H1 (cell line): ENCODE data around the gene WDR37. TPM values are rescaled to one million over a fixed set of nuclear protein-coding genes. Genes with fewer than 3 reads are reported as not detected.

Experiments
- CTCF ChIA-PET: fragments of 300-600 bp; sonication (Branson Sonifier 250); formaldehyde crosslinking; loops from one replicate; lab custom pipeline; 2021; ENCODE audit not compliant: partially characterized antibody; lab: Charles Lee
- POLR2A ChIA-PET: fragments of 300-600 bp; sonication (Branson Sonifier 250); formaldehyde crosslinking; loops from one replicate; lab custom pipeline; 2021; ENCODE audit warnings: inconsistent platforms; ENCODE audit not compliant: partially characterized antibody; lab: Charles Lee
- DNase-seq, 2 experiments: peaks; one replicate each; pipeline versions ENCODE4 v3.0.0 to v3.0.0-alpha.2; 2010 to 2022; ENCODE audit warnings: low spot score in 2 of 2, low read depth in 1 of 2, mixed read lengths in 1 of 2
- FAIRE-seq: peaks from 2 replicates; lab custom pipeline; 2011; peaks lifted over from hg19 to GRCh38; lab: Jason Lieb, UNC
- H2AFZ ChIP-seq: 2 replicates; pipeline ENCODE4 v1.8.1; 2012; ENCODE audit warnings: low read length, inconsistent platforms
- H2AK5ac ChIP-seq: 2 replicates; pipeline ENCODE4 v1.6.1; 2013; ENCODE audit warnings: low read depth, low read length
- H2BK120ac ChIP-seq: replicated peaks from 2 replicates; pipeline ENCODE3; 2013; ENCODE audit warnings: low read depth, low read length, inconsistent platforms
- H2BK12ac ChIP-seq: 2 replicates; pipeline ENCODE4 v1.6.1; 2013; ENCODE audit warnings: low read depth, low read length
- H2BK15ac ChIP-seq: 2 replicates; pipeline ENCODE4 v1.6.1; 2013; ENCODE audit warnings: low read length
- H2BK20ac ChIP-seq: 2 replicates; pipeline ENCODE4 v1.6.1; 2013; ENCODE audit warnings: low read length
- H2BK5ac ChIP-seq: 2 replicates; pipeline ENCODE4 v1.6.1; 2013; ENCODE audit warnings: low read depth, low read length
- H3K14ac ChIP-seq: 2 replicates; pipeline ENCODE4 v1.6.1; 2013; ENCODE audit warnings: inconsistent platforms; ENCODE audit not compliant: insufficient read length
- H3K18ac ChIP-seq: 2 replicates; pipeline ENCODE4 v1.6.1; 2013; ENCODE audit warnings: low read length; ENCODE audit errors: extremely low read depth
- H3K23ac ChIP-seq: 2 replicates; pipeline ENCODE4 v1.6.1; 2013; ENCODE audit warnings: inconsistent platforms; ENCODE audit not compliant: insufficient read length
- H3K23me2 ChIP-seq: 2 replicates; pipeline ENCODE4 v1.6.1; 2013; ENCODE audit warnings: low read depth, low read length
- H3K27ac ChIP-seq: 2 replicates; pipeline ENCODE4 v1.6.1; 2011; ENCODE audit warnings: low read depth, low read length, inconsistent platforms
- H3K27me3 ChIP-seq, 4 experiments: replicated peaks in 1 of 4; 1 replicate in 1 of 4; 2 replicates in 3 of 4; pipeline versions ENCODE4 v1.6.1 to v1.8.1; 2011 to 2013; ENCODE audit warnings: low read length in 3 of 4, mild to moderate bottlenecking in 3 of 4, inconsistent platforms in 2 of 4, mixed read lengths in 2 of 4, moderate library complexity in 1 of 4; ENCODE audit not compliant: control insufficient read depth in 3 of 4, insufficient read depth in 3 of 4; ENCODE audit errors: extremely low read depth in 1 of 4
- H3K36me3 ChIP-seq, 4 experiments: 2 replicates each; pipeline versions ENCODE4 v1.6.1 to v1.8.1; 2011 to 2013; ENCODE audit warnings: mild to moderate bottlenecking in 4 of 4, low read length in 3 of 4, moderate library complexity in 2 of 4, control low read depth in 1 of 4, inconsistent platforms in 1 of 4; ENCODE audit not compliant: insufficient read depth in 4 of 4, control insufficient read depth in 2 of 4
- H3K4ac ChIP-seq: replicated peaks from 2 replicates; pipeline ENCODE3; 2013; ENCODE audit warnings: low read length, low read depth, mixed read lengths, inconsistent platforms; ENCODE audit not compliant: insufficient read length
- H3K4me1 ChIP-seq, 4 experiments: replicated peaks in 1 of 4; 1 replicate in 1 of 4; 2 replicates in 3 of 4; pipeline versions ENCODE4 v1.6.1 to v1.8.1; 2011 to 2013; ENCODE audit warnings: low read length in 3 of 4, inconsistent platforms in 2 of 4, mixed read lengths in 1 of 4; ENCODE audit not compliant: insufficient read depth in 4 of 4, control insufficient read depth in 3 of 4
- H3K4me2 ChIP-seq, 2 experiments: 2 replicates each; pipeline versions ENCODE4 v1.6.1 to v1.8.1; 2011 to 2013; ENCODE audit warnings: low read depth in 2 of 2, low read length in 2 of 2, control low read depth in 1 of 2, inconsistent platforms in 1 of 2, mild to moderate bottlenecking in 1 of 2; ENCODE audit not compliant: insufficient read depth in 1 of 2
- H3K4me3 ChIP-seq, 4 experiments: fragments of 200-600, 300-600 bp in 1 of 4; sonication (generic), shearing (Covaris generic), sonication (Bioruptor Twin) in 1 of 4; 2 replicates each; pipeline versions ENCODE4 v1.5.1 to v1.8.1; 2011 to 2016; ENCODE audit warnings: low read length in 4 of 4, low read depth in 3 of 4, control low read depth in 2 of 4, inconsistent platforms in 2 of 4, mild to moderate bottlenecking in 2 of 4, mixed read lengths in 1 of 4, moderate library complexity in 1 of 4; ENCODE audit not compliant: insufficient read depth in 2 of 4; ENCODE audit errors: extremely low read depth in 1 of 4
- H3K56ac ChIP-seq: replicated peaks from 2 replicates; pipeline ENCODE3; 2013; ENCODE audit warnings: low read depth, mild to moderate bottlenecking, mixed read lengths, low read length, inconsistent platforms; ENCODE audit not compliant: insufficient read length
- H3K79me1 ChIP-seq: 2 replicates; pipeline ENCODE4 v1.6.1; 2013; ENCODE audit warnings: low read depth, low read length, control low read depth
- H3K79me2 ChIP-seq, 2 experiments: 2 replicates each; pipeline versions ENCODE4 v1.6.1 to v1.8.1; 2012 to 2013; ENCODE audit warnings: low read length in 2 of 2, mild to moderate bottlenecking in 2 of 2, inconsistent platforms in 1 of 2; ENCODE audit not compliant: insufficient read depth in 2 of 2, control insufficient read depth in 1 of 2
- H3K9ac ChIP-seq, 4 experiments: replicated peaks in 1 of 4; 1 replicate in 1 of 4; 2 replicates in 3 of 4; pipeline versions ENCODE4 v1.6.1 to v1.8.1; 2011 to 2013; ENCODE audit warnings: low read depth in 3 of 4, low read length in 3 of 4, control low read depth in 2 of 4, mild to moderate bottlenecking in 2 of 4, moderate library complexity in 2 of 4, inconsistent platforms in 1 of 4; ENCODE audit errors: extremely low read depth in 1 of 4
- H3K9me3 ChIP-seq, 2 experiments: 2 replicates each; pipeline versions ENCODE4 v1.6.1 to v1.8.1; 2012 to 2013; ENCODE audit warnings: mild to moderate bottlenecking in 2 of 2, moderate library complexity in 2 of 2, control low read depth in 1 of 2, inconsistent platforms in 1 of 2, low read depth in 1 of 2, low read length in 1 of 2, mixed read lengths in 1 of 2; ENCODE audit not compliant: insufficient read depth in 2 of 2
- H4K20me1 ChIP-seq, 2 experiments: replicated peaks in 1 of 2; 2 replicates each; pipeline versions ENCODE3 to v1.8.1; 2011 to 2013; ENCODE audit warnings: inconsistent platforms in 2 of 2, low read length in 2 of 2, mild to moderate bottlenecking in 1 of 2; ENCODE audit not compliant: insufficient read depth in 2 of 2, control insufficient read depth in 1 of 2
- H4K5ac ChIP-seq: 2 replicates; pipeline ENCODE4 v1.6.1; 2013; ENCODE audit warnings: low read length, low read depth, mixed read lengths, inconsistent platforms; ENCODE audit not compliant: insufficient read length
- H4K8ac ChIP-seq: 2 replicates; pipeline ENCODE4 v1.8.0; 2013; ENCODE audit warnings: mild to moderate bottlenecking, moderate library complexity, low read length, inconsistent platforms; ENCODE audit not compliant: insufficient read depth; ENCODE audit errors: extremely low read depth
- H4K91ac ChIP-seq: replicated peaks from 2 replicates; pipeline ENCODE3; 2013; ENCODE audit warnings: low read length, mixed read lengths, inconsistent platforms; ENCODE audit not compliant: insufficient read length
- BCL11A ChIP-seq, 2 experiments: IDR thresholded peaks; one replicate each; pipeline ENCODE4 v1.6.1; 2011; ENCODE audit warnings: low read depth in 2 of 2, low read length in 2 of 2, mild to moderate bottlenecking in 2 of 2
- EZH2 ChIP-seq: fragments of 200-600 bp; sonication (generic); IDR thresholded peaks from 2 replicates; pipeline ENCODE4 v1.7.1; 2012; ENCODE audit warnings: low read depth, mild to moderate bottlenecking, moderate library complexity, low read length, inconsistent platforms; ENCODE audit not compliant: severe bottlenecking
- GABPA ChIP-seq: IDR thresholded peaks from 2 replicates; pipeline ENCODE4 v1.6.1; 2011; ENCODE audit warnings: mild to moderate bottlenecking, low read length, moderate library complexity, borderline replicate concordance; ENCODE audit not compliant: insufficient read depth
- GTF2F1 ChIP-seq: IDR thresholded peaks from 2 replicates; pipeline ENCODE4 v1.6.1; 2012; ENCODE audit warnings: low read depth, low read length, improper control_type of control experiment, borderline replicate concordance
- KDM1A ChIP-seq: fragments of 200-600, 300-600 bp; sonication (generic); IDR thresholded peaks from 2 replicates; pipeline ENCODE4 v1.7.1; 2016; ENCODE audit warnings: mild to moderate bottlenecking, low read length, borderline replicate concordance
- KDM4A ChIP-seq: IDR thresholded peaks from one replicate; pipeline ENCODE4 v1.7.1; 2012; ENCODE audit warnings: low read depth, mild to moderate bottlenecking, moderate library complexity, low read length, inconsistent platforms; ENCODE audit not compliant: severe bottlenecking
- SAP30 ChIP-seq: fragments of 300-600 bp; sonication (generic); IDR thresholded peaks from 2 replicates; pipeline ENCODE4 v1.7.1; 2012; ENCODE audit warnings: low read length, moderate library complexity, mild to moderate bottlenecking, inconsistent platforms; ENCODE audit not compliant: insufficient read depth, insufficient replicate concordance
- SIRT6 ChIP-seq: IDR thresholded peaks from one replicate; pipeline ENCODE4 v1.7.1; 2012; ENCODE audit warnings: low read length, inconsistent platforms
- SP1 ChIP-seq: IDR thresholded peaks from 2 replicates; pipeline ENCODE4 v1.6.1; 2011; ENCODE audit warnings: low read depth, low read length
- TAF7 ChIP-seq: optimal IDR thresholded peaks from 2 replicates; pipeline ENCODE3; 2011; ENCODE audit warnings: low read depth, mild to moderate bottlenecking, inconsistent platforms, low read length, moderate library complexity, borderline replicate concordance
- WGBS, 2 experiments: shearing (Covaris generic) in 1 of 2; methylation state at CpG; one replicate each; pipeline versions ENCODE4 v1.1.6 to v1.1.7; 2013 to 2015; ENCODE audit warnings: low lambda C conversion rate in 2 of 2, mixed read lengths in 2 of 2, inconsistent platforms in 1 of 2, low coverage in 1 of 2, missing lambda C conversion rate in 1 of 2; ENCODE audit not compliant: insufficient replicate concordance in 2 of 2, insufficient coverage in 1 of 2, insufficient read length in 1 of 2; ENCODE audit errors: extremely low coverage in 1 of 2, missing lambda C conversion rate in 1 of 2; 5-methylcytosine and 5-hydroxymethylcytosine counted together
- polyA plus RNA-seq, 7 experiments: library from polyadenylated mRNA; depleted of rRNA in 3 of 7; stranded (reverse) in 5 of 7; unstranded in 2 of 7; fragments of >200 nt in 5 of 7; fragments of 200-250 nt in 2 of 7; gene quantifications; 1 replicate in 5 of 7; 2 replicates in 1 of 7; 4 replicates in 1 of 7; pipeline versions ENCODE4 v1.2.1 to v1.2.3, GENCODE V29; 2011 to 2013; ENCODE audit warnings: missing spikeins in 2 of 7, mixed read lengths in 2 of 7
- total RNA-seq: library from RNA; stranded (reverse); fragmentation: NEBNext Ultra II Directional; extraction: Animal tissue kit (Norgen Biotek cat#: 25700); gene quantifications from 2 replicates; pipeline ENCODE4 v1.2.1, GENCODE V29; 2021

WDR37 gene
- total and polyA plus RNA-seq, 2 of the 8 experiments (the other 6 are each of a cell fraction or from before 2014, with no cell fraction given) = 9.6 to 12.0 TPM

GRCh38 chr10:1059902-1060301 lies 3.7 kb downstream of the WDR37 start:
- POLR2A ChIA-PET = no interaction called here
- H2AFZ ChIP-seq = no peak overlapping the region
- no peaks in the 10 kb centered on the region for H3K36me3 ChIP-seq
- no peak for FAIRE-seq
- H3K9me3 ChIP-seq = no peaks in the 10 kb centered on the region
- no peak overlapping the region for H3K56ac ChIP-seq
- no peak overlapping the region for H2BK5ac ChIP-seq
- H3K4me3 ChIP-seq = no peak overlapping the region
- H3K79me1 ChIP-seq = peaks cover 10% of the 10 kb centered on the region; the same call in 1 of the 2 replicates
- no peak overlapping the region for H4K91ac ChIP-seq
- peaks cover 1 to 5% of the 10 kb centered on the region in 2 experiments for H4K20me1 ChIP-seq
- no peak overlapping the region for H3K4ac ChIP-seq
- H3K27me3 ChIP-seq = no peaks in the 10 kb centered on the region
- H3K23ac ChIP-seq = no peak overlapping the region
- CTCF ChIA-PET = interaction anchor here (0.7 to 1.2 kb wide), 3 partner anchors 12 to 50 kb away, joined by 3 to 4 read pairs (median 3); no protein-coding TSS in a partner anchor
- peak overlapping the region; percentile 20; the same call in 1 of the 2 replicates for H4K8ac ChIP-seq
- H2BK20ac ChIP-seq = no peak overlapping the region
- no peak for TF ChIP-seq EZH2
- TF ChIP-seq SP1 = no peak
- TF ChIP-seq KDM4A = no peak
- no peak for TF ChIP-seq KDM1A
- TF ChIP-seq GTF2F1 = no peak
- TF ChIP-seq GABPA = no peak
- TF ChIP-seq SAP30 = no peak
- TF ChIP-seq SIRT6 = no peak
- no peak for TF ChIP-seq BCL11A (IDR thresholded peaks at IDR 0.05; ENCODE audit: low read depth in 2 of 2, low read length in 2 of 2)
- TF ChIP-seq TAF7 = no peak
- no peak overlapping the region for H3K14ac ChIP-seq
- H3K4me2 ChIP-seq = no peak overlapping the region
- no peak overlapping the region for H4K5ac ChIP-seq
- H3K79me2 ChIP-seq = peaks cover 4 to 61% of the 10 kb centered on the region in 2 experiments; a peak in 3 of 4 replicates
- DNase-seq = no peak
- H2BK12ac ChIP-seq = no peak overlapping the region
- no peak overlapping the region for H2AK5ac ChIP-seq
- no peak overlapping the region for H2BK120ac ChIP-seq
- peaks cover 0 to 9% (median 1%) of the 10 kb centered on the region in 4 experiments; a peak in 3 of 7 replicates for H3K4me1 ChIP-seq
- no peak overlapping the region; a peak in 1 of 7 replicates for H3K9ac ChIP-seq
- no peak overlapping the region for H2BK15ac ChIP-seq
- H3K27ac ChIP-seq = no peak overlapping the region
- H3K18ac ChIP-seq = no peak overlapping the region
- no peaks in the 10 kb centered on the region; the same call in 1 of the 2 replicates for H3K23me2 ChIP-seq
- 93% methylated on average over 8 of the region's 8 CpGs; no CpG with 5 or more reads in 1 of the 2 experiments for WGBS, 2 experiments
